Thyroid gland (tissue), 4 donors: ENCODE measurements around the gene CYP2U1. TPM values are rescaled to one million over a fixed set of nuclear protein-coding genes. Genes with fewer than 3 reads are reported as not detected.

Source experiments
- DNase-seq, 2 donors: peaks; one replicate each; pipeline ENCODE4 v3.0.0-alpha.2; 2019
- H3K27ac ChIP-seq, 3 donors: fragments of 200-600 bp; sonication (generic); 1 replicate in 2 of 3; 2 replicates in 1 of 3; pipeline ENCODE4 v1.5.1; 2016 to 2019; ENCODE audit warnings: mild to moderate bottlenecking in 1 of 3, moderate library complexity in 1 of 3
- H3K27me3 ChIP-seq: fragments of 200-600 bp; sonication (generic); one replicate; pipeline ENCODE4 v1.5.1; 2019
- H3K36me3 ChIP-seq, 2 donors: fragments of 200-600 bp; sonication (generic); one replicate each; pipeline ENCODE4 v1.5.1; 2016 to 2019
- H3K4me1 ChIP-seq, 2 donors: fragments of 200-600 bp; sonication (generic); one replicate each; pipeline ENCODE4 v1.5.1; 2017 to 2019
- H3K4me3 ChIP-seq, 3 donors: fragments of 200-600 bp; sonication (generic); replicated peaks in 1 of 3; 1 replicate in 2 of 3; 2 replicates in 1 of 3; pipeline ENCODE4 v1.5.1; 2016; ENCODE audit warnings: mild to moderate bottlenecking in 1 of 3
- H3K9me3 ChIP-seq: fragments of 200-600 bp; sonication (generic); one replicate; pipeline ENCODE4 v1.5.1; 2017
- CTCF ChIP-seq, 6 experiments: fragments of 200-600 bp in 3 of 6; fragments of 450-650 bp in 3 of 6; sonication (generic) in 3 of 6; IDR thresholded peaks; one replicate each; pipeline ENCODE4 v1.5.1; 2016 to 2019; ENCODE audit warnings: antibody characterized with exemption in 6 of 6, mild to moderate bottlenecking in 2 of 6, inconsistent platforms in 1 of 6, moderate library complexity in 1 of 6
- POLR2A ChIP-seq, 2 donors: fragments of 450-650 bp; IDR thresholded peaks; one replicate each; pipeline ENCODE4 v1.6.1; 2017; ENCODE audit warnings: antibody characterized with exemption in 2 of 2, mild to moderate bottlenecking in 2 of 2, moderate library complexity in 1 of 2
- WGBS, 2 donors: methylation state at CpG; one replicate each; pipeline ENCODE4 v1.1.5; 2017; 5-methylcytosine and 5-hydroxymethylcytosine counted together
- intact Hi-C: fragments of 100-400 bp; cut with DNase I; formaldehyde crosslinking; loops from one replicate; pipeline ENCODE4 v1.15.1; 2023
- total RNA-seq, 4 donors: library from RNA; depleted of rRNA; stranded (reverse); fragments of >200 nt; gene quantifications; one replicate each; pipeline ENCODE4 v1.2.3, GENCODE V29; 2016

CYP2U1 gene
- total RNA-seq, 4 donors from 2014 or later: 7.0 to 13.4 (median 8.7) TPM

GRCh38 chr4:107999932-108000539 is 68.7 kb downstream of the CYP2U1 start:
- Histone ChIP-seq H3K36me3 (no peaks in the 10 kb centered on the region), H3K27me3 (no peaks in the 10 kb centered on the region), H3K27ac (no peak overlapping the region), H3K4me3 (no peak overlapping the region), H3K9me3 (no peaks in the 10 kb centered on the region), H3K4me1 (no peaks in the 10 kb centered on the region)
- DNase-seq: no peak
- TF ChIP-seq CTCF (IDR thresholded peaks at IDR 0.05) (no peak), POLR2A (IDR thresholded peaks at IDR 0.05) (no peak)
- intact Hi-C loops: no loop called here
- 82 to 86% methylated on average over 2 of the region's 2 CpGs for WGBS, 2 donors

GRCh38 chr4:108001540-108002135 is 70.3 kb downstream of the CYP2U1 start:
- no peak overlapping the region for H3K4me3 ChIP-seq
- H3K4me1 ChIP-seq: no peaks in the 10 kb centered on the region
- DNase-seq: no peak
- no peaks in the 10 kb centered on the region for H3K27me3 ChIP-seq
- no peak overlapping the region for H3K27ac ChIP-seq
- intact Hi-C loops: no loop called here
- TF ChIP-seq CTCF (IDR thresholded peaks at IDR 0.05) (no peak), POLR2A (IDR thresholded peaks at IDR 0.05) (no peak)
- H3K36me3 ChIP-seq: no peaks in the 10 kb centered on the region
- WGBS, 2 donors: 90 to 98% methylated on average over 3 of the region's 3 CpGs
- no peaks in the 10 kb centered on the region for H3K9me3 ChIP-seq

Other genes with a start within 250 kb of the CYP2U1 start
- gene PAPSS1, start 211.3 kb upstream of the CYP2U1 start, total RNA-seq: 10 to 100 TPM; 22.7 to 35.3 (median 29.6) TPM
- 100 to 1,000 TPM in 2 of 4 donors, 10 to 100 TPM in 2; 46.5 to 224 (median 120) TPM for gene SGMS2, start 106.6 kb upstream of the CYP2U1 start, total RNA-seq
- 10 to 100 TPM; 32.7 to 60.4 (median 50.9) TPM for gene HADH, start 58.3 kb downstream of the CYP2U1 start, total RNA-seq
- gene LEF1, start 237.4 kb downstream of the CYP2U1 start, total RNA-seq: 10 to 100 TPM in 2 of 4 donors, 1 to 10 TPM in 2; 4.2 to 24.3 (median 9.9) TPM